ENCODE measurements around the gene LMTK3.
"Not testable (repeated sequence)": the region's sequence is repeated elsewhere in the genome, so short reads cannot be mapped to it uniquely, and the experiment has no call there.

Gene LMTK3

DNA sequence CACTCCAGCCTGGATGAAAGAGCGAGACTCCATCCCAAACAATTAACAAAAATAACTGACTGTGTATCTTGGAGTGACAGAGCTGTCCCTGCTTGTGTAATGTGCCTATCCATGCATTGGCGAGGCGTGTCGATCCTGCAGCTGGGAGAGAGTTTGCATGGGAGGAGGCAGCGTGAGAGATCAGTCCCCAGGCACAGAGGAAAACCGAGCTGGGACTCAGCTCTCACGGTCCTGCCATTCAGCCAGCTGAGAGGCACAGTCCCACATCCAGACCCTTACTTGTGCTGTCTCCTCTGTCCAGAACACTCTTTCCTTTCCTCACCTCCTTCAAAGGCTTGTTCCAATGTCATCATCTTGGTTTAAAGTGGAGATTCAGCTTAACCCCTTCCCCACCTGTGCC lies 28.5 kb upstream of the LMTK3 start:
- DNase-seq = no peak

DNA sequence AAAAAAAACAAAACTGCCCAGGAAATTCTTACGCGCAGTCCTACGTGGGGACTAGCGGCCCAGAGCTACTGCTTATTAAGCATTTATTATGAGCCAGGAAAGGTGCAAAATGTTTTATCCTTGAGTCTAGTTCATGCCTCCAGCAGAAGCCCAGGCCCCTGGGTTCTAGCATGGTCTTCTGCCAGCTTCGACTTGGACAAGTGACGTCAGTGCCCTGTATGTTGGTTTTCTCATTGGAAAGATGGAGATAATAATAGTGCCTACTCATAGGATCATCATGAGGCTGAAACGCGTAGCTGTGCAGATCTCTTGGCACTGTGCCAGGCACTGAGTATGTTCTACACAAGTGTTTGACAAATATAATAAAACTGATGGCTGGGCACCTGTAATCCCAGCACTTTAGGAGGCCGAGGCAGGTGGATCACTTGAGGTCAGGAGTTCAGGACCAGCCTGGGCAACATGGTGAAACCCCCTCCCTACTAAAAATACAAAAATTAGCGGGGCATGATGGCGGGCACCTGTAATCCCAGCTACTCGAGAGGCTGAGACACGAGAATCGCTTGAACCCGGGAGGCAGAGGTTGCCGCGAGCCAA lies 28.0 kb upstream of the LMTK3 start:
- DNase-seq = no peak

DNA sequence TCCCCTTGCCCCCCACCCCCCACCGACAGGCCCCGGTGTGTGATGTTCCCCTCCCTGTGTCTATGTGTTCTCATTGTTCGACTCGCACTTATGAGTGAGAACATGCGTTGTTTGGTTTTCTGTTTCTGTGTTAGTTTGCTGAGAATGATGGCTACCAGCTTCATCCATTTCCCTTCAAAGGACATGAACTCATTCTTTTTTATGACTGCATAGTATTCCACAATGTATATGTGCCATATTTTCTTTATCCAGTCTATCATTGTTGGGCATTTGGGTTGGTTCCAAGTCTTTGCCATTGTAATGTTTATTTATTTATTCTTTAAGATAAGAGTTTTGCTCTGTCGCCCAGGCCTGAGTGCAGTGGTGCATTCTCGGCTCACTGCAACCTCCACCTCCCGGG lies 26.4 kb upstream of the LMTK3 start:
- not testable (repeated sequence) for DNase-seq

DNA sequence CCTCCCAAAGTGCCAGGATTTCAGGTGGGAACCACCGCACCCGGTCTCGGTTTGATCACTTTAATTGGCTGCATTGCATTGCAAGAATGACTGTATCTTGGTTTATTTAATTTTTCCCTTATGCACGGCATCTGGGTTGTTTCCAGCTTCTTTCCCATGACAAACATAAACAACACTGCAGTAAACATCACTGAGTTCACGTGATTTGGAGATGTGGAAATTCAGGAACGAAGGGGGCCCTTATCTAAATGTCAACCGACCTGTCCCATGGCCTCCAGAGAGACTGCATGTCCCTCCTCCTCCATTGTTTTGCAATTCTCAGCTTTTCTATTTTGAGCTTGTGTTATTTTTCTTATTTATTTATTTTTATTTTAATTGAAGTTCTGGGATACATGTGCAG lies 25.9 kb upstream of the LMTK3 start:
- no peak for DNase-seq

DNA sequence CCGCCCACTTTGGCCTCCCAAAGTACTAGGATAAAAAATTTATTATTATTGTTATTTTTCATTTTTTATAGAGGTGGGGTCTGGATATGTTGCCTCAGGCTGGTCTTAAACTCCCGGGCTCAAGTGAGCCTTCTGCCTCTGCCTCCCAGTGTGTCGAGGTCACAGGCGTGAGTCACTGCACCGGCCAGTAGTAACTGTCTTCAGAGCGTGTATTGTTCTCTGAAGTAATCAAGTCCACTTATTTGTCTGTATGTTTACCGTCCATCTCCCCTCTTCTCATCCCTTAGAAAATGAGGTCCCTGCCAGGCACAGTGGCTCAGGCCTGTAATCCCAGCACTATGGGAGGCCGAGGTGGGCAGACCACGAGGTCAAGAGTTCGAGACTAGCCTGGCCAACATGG lies 22.1 kb upstream of the LMTK3 start:
- no peak for DNase-seq

DNA sequence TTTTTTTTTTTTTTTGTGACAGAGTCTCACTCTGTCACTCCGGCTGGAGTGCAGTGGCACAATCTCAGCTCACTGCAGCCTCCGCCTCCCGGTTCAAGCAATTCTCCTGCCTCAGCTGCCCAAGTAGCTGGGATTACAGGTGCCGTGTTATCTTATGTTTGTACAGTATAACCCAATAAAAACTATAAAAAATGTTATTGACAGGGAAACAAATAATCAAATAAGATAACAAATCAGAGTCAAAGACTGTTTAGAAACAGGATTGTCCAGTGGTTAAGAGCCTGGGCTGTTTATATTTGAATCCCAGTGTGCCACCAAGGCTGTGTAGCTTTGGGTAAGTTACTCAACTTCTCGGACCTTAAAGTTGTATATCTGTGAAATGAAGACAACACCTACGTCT lies 19.1 kb upstream of the LMTK3 start:
- DNase-seq = no peak

DNA sequence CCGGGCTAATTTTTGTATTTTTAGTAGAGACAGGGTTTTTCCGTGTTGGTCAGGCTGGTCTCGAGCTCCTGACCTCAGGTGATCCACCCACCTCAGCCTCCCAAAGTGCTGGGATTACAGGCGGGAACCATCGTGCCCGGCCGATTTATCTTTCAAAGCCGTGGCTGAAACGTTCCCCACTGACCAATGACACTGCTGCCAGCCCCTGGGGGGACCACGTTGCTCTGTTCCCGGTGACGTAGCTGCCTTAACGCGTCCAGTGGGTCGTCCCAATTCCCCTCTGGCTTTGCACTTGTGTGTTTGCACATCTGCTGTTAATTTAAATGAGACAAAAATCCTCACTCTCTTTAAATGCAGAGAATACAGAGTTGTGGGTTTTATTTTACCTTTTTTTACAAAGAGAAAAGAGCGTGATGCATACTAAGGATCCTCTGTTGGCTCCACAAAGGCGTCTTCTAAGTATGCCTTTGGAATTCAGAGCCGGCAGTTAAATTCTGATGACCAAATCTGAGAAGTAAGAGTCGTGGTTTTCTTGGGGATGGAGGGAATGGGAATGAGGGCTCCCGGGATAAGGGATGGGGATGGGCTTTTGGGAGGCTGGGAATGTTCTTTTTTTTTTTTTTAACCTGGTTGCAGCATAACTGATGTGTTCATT lies 18.6 kb upstream of the LMTK3 start:
- no peak for DNase-seq

DNA sequence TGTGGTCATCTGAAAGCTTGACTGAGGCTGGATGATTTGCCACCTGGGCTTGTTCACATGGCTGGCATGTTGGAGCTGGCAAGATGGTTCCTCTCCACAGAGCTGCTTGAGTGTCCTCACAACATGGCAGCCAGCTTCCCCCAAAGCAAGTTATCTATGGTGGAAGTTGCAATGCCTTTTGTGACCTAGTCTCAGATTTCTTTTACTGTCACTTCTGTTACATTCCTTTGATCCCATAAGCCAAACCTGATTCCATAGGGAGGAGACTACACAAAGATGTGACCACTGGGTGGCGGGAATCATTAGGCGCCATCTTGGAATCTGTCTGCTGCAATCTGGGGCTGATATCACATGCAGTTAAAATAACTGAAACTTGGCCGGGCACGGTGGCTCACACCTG lies 17.5 kb upstream of the LMTK3 start:
- no peak for DNase-seq

DNA sequence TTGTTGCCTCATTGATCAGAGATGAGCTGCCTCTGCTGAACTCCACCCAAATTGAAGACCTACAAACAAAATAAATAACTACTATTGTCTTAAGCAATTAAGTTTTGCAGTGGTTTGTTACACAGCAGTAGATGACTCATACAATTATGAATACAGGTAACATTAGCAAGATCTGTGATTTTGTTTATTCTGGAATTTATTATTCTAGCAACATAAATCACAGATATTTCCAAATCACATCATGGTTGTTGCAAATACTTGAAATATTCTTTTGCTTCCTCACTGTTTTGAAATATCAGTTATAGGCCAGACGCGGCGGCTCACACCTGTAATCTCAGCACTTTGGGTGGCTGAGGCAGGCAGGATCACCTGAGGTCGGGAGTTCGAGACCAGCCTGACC lies 13.1 kb upstream of the LMTK3 start:
- no peak for DNase-seq

DNA sequence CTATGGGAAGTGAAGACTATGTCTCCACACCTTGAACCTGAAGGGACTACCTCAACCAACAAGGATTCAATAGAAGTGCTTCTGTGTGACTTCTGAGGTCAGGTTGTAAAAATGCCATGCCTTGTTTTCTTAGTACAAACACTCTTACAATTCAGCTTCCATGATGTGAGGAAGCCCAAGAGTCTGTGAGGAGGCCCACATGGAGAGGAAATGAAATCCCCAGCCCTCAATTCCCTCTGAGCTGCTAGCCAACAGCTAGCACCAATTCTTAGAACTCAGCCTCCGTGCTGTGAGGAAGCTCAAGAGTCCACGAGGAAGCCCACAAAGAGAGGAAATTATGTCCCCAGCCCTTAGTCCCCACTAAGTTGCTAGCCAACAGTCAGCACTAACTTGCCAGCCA lies 12.6 kb upstream of the LMTK3 start:
- DNase-seq = no peak

DNA sequence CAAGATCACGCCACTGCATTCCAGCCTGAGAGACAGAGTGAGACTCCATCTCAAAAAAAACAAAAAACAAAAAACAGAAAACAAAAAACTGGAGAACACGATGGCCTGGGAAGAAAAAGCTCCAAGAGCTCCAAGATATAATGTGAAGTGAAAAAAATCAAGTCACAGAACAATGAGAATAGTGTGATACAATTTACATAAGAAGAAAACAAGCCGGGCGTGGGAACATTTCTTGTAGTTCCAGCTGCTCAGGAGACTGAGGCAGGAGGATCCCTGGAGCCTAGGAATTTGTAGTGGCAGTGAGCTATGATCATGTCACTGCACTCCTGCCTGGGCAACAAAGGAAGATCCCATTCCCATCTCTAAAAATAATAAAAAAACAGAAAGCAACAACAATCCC lies 8.5 kb upstream of the LMTK3 start:
- DNase-seq = no peak

DNA sequence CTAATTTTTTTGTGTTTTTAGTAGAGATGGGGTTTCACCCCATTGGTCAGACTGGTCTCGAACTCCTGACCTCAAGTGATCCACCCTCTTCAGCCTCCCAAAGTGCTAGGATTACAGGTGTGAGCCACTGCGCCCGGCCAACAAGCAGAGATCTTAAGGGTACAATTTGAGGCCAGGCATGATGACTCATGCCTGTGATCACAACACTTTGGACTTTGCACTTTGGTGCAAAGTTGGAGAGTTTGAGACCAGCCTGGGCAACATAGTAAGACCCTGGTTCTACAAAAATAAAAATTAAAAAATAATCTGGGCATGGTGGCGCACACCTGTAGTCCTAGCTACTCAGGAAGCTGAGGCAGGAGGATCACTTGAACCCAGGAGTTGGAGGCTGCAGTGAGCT lies 7.8 kb upstream of the LMTK3 start:
- DNase-seq = not testable (repeated sequence)

DNA sequence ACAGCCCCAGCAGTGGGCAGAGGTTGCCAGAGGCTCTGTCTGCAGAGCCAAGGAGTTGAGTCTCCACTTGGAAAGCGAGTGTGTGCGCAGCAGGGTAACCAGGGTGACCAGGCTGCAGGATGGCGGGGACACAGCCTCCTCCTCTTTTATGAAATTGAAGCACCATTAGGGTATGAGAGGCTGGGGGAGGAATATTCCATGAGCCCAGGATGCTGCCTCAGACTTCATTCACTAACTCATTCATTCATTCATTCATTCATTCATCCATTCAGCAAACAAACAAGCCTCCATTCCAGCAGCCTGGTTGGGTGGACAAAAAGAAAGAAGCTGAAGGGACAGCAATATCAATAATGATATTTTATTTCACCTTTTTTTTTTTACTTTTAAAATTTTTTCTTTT lies 6.6 kb upstream of the LMTK3 start:
- DNase-seq = no peak

DNA sequence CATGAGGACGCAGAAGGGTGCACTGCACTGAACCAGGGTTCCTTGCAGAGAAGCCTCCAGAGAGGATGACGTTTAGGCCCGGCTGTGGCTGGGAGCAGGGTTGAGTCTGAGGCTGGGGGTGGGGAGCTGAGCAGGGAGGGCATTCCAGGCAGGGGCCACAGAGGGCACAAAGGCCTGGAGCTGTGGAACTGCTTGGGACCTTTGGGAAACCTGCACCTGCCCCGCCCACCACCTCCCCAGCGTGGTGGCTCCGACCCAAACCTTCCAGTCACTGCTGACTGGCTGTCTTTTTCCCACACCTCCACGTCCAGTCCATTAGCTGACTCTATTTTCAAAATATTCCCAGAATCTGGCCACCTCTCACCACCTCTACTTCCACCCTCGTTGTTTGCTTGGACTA lies 4.9 kb upstream of the LMTK3 start:
- no peak for DNase-seq

DNA sequence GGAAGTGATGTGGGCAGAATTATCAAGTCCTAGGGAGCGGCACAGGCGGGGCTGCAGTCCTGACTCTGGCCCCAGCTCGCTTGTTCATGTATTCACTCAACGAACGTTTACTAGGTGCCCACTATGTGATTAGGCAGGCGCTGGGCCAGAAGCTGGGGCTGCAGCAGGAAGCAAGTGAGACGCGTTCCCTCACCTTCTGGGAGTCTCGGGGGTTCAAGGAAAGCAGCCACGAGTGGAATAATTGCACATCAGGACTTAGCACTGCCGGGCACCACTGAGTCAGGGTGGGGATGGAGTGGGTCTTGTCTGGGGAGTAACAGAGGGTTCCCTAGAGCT lies 2.5 kb upstream of the LMTK3 start:
- DNase-seq = no peak

DNA sequence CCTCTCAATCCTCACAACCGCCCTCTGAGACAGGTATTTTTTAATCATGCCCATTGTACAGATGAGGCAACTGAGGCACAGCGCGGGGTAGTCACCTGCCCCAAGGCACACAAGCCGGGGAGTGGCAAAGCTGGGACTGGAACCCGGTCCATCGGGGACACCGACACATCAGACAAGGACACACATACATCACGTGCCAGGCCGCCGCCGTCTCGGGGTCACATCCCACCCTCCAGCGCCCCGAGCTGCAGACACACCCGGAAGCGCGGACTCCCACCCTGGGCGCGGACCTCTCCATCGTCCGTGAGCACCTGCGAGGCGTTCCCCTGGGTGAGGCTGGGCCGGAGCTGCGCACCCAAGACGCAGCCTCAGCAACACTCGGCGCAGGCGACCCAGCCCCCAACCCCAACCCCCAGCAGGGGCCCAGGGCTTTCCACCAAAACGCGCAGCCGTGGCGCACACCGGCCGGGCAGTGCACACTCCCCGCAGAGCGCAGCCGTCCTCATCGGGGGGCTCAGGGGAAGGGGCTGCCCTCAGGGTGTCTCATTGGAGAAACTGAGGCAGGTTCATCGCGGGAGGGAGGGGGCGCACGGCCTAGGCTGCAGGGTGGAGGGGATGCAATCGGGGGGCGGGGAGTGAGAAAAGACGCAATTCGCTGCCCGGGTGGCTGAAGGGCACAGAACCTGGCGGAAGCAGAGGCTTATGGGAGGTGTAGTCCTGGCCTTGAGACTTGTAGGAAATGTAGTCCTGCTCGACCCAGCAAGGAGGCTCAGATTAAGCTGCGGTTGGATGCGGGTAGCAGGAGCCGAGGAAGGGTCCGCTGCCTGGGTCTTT lies 1.9 kb upstream of the LMTK3 start:
- DNase-seq = peak in 4 of 5 donors; percentile 61 to 77 (median 68)

DNA sequence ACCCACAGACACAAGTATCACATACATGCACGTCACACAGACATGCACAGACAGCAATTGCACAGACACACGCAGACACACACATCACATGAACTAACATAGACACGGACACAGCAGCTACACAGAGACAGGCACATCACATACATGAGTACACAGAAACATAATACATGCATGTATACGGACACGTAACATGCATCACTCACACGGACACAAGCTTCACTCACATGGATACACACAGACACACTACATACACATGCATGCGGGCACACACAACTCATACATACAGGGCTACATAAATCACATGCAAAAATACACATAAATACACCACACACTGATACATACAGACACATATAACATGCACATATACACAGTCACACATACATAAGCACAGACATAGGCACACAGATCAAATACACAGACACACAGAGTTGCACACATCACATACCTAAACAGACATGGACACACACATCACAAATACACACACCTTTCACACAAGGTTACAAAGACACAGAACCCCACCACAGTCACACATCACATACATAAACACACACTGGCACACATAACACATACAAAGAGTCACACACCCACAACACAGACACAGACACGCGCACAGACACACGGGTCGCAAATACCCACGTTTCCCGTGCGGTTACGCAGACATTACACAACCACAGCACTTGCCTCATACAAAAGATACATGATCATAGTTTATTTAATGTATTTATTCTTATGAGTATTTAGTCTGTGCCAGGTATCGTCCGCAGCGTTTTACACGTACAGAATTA lies 1.1 kb upstream of the LMTK3 start:
- DNase-seq = no peak

DNA sequence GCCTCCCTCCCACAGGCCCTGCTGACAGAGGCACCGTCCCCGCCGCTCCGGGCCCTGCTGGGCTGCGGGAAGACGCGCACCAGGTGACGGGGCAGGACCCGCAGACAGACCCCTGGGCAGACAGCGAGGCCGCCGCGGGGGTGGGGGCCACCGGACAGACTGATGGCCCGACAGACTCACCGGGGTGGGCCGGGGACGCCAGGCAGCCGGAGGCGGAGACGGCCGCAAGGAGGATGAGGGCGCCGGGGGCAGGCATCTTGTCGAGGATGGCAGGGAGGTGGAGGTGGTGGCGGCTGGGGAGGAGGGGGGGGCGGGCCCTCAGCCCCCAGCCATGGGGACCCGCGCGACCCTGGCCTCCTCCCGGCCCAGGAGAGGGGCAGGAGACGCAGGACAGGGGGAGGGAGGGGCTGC lies 309 bp downstream of the LMTK3 start:
- DNase-seq = peak in 1 of 5 donors; percentile 32

DNA sequence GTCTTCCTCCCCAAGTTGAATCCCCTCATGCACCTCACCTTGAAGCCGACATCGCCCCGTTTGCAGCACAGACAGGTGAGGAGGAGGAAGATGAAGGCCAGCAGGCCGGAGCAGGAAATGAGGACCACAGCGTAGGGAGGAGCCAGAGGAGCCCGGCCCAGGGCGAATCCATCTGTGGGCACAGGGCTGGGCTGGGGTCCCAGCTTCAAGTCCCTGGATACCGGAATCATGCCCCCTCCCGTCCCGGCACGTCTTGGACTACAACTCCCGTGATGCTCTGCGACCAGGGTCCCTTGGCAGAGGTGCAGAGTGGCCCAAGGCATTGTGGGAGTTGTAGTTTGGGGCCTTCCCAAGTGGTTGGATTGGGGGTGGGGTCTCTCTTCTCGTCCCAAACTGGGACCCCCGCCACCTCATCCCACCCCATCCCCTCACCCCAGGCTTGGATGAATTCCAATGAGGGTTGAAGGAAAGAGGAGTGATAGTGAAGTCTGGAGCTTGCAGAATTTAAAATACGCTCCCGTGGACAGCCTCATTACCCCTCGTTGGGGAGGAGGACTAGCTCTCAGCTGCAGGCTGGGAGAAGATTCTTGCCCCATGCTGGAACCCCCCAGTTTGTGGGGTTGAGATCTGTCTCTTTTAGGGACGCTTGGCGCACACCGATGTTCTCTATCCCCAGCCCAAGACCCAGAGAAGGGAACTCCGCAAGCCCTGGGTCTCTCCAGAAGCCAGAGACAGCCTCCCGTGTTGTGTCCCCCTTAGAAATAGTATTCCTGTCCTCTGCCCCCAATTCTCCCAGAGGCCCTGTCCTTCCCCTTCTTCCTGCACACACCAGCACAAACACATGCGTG lies 990 bp downstream of the LMTK3 start:
- peak; percentile 42 to 74 (median 65) for DNase-seq

DNA sequence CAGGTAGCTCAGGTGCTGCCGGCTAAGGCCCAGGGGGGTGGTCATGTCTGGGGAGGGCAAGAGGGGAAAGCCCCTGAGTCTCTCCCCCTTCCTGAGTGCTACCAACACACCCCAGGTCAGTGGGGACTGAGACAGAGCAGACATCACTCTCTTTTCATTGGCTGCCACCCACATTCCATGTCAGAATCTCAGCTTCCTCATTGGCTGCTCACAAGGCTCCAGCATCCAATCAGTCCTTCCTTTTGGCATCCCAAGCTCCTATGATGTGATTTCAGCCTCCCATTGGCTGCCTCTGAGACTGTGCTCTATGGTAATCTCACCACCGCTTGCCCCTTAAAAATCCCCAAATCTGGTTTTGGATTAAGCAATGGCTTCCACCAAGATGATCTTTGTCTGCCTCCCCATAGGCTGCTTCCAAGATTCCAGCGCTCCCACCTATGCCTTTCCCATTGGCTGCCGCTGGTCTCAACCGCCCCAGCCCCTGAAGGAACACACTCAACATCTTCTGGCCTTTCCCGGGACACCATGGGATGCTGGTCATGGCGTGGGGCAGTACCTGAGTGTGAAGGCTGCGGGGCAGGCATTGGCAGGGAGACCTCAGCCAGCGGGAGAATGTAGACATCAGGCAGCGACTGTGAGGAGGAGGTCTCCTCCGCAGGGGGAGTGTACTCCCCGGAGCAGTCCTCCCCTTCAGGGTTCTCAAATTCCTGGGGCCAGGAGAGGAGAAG lies 2.0 kb downstream of the LMTK3 start:
- no peak for DNase-seq

DNA sequence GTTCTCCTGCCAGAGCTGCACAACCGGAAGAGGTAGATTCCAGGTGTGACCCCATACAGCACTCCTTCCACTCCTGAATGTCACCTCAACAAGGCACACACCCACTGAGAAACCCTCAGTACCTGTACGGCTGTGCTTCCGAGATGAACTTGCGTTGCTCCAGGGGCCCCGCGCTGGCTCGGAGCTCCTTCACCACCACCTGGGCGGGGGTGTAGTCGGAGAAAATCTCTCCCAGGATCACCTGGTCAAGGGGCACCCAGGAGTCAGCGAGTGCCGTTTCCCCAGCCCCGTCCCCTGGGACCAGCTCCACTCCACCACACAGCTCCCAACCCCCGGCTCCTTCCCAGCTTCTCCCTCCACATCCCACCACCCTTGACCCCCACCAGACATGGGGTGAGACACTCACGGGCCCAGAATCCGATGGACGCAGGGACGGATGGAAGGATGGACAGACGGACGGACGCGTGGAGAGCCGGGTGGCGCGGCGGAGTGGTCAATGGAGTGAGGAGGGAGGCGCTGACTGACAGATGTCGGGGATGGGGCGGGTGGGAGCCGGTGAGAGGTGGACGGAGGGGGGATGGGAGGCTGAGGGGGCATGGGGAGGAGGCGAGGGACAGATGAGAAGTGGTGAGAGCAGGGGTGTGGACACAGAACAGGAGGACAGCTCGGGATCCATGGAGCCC lies 2.8 kb downstream of the LMTK3 start:
- no peak for DNase-seq

Measured in T-helper 1 cell (primary cell).